ENCODE measurements around the gene TCEA3.

Gene TCEA3

DNA sequence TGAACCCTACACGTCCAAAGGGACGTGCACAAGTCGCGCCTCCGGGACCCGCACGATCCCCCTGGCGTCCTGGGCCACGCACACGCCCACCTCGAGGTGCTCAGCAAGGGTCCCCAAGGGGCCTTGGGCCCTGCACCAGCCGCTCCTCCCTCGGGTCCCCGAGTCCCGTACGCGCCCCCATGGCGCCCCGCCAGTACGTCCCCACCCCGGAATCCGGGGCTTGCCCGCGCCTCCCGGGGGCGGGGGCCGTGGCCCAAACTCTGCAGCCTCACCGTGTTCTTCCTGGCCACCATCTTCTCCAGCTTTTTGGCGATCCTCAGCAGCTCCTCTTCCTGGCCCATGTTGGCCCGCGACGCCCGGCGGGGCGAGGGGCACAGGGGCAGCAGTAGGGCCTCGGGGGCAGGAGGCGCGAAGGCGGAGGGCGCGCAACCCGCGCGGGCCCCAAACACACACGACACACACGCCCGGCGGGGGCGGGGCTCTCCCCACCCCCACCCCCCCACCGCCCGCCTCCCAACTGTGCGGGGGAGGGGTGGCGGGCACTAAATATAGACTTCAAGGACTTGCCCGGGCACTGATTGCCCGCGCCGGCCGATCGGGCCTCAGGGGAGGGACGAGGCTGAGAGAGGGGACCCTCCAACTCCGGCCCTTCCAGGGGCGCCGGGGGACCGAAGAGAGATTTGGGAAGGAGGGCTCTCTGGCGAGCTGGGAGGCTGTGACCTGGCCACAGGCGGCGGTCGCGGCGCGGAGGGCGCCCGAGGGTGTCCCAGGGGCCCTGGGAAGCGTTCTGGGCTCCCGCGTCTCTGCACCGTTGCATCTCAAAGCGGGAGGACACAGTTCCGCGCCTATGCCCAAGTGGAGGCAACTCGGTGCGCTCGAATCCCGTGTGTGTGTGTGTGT, at the start of gene TCEA3:
TSS of gene TCEA3 (minus strand) at position 456 of the 900 bp plus-strand sequence. CDS start at position 341, 115 bp downstream.
- H3K27ac Mint-ChIP-seq (ENCODE audit: low read depth) = no peak within 1 kb of the TSS
- H3K9me3 Mint-ChIP-seq = no peaks in the 10 kb centered on the region
- H3K4me1 Mint-ChIP-seq = peaks cover 27% of the 10 kb centered on the region
- H3K36me3 Mint-ChIP-seq (ENCODE audit: insufficient read depth) = peaks cover 6% of the 10 kb centered on the region
- peaks cover 28% of the 10 kb centered on the region for H3K27me3 Mint-ChIP-seq
- DNase-seq (ENCODE audit: low spot score in 2 of 2) = no peak
- H3K4me3 Mint-ChIP-seq = peak within 1 kb of the TSS; percentile 77
- no peak for ATAC-seq (replicated peaks; ENCODE audit: extremely low read depth, poor library complexity, severe bottlenecking)

DNA sequence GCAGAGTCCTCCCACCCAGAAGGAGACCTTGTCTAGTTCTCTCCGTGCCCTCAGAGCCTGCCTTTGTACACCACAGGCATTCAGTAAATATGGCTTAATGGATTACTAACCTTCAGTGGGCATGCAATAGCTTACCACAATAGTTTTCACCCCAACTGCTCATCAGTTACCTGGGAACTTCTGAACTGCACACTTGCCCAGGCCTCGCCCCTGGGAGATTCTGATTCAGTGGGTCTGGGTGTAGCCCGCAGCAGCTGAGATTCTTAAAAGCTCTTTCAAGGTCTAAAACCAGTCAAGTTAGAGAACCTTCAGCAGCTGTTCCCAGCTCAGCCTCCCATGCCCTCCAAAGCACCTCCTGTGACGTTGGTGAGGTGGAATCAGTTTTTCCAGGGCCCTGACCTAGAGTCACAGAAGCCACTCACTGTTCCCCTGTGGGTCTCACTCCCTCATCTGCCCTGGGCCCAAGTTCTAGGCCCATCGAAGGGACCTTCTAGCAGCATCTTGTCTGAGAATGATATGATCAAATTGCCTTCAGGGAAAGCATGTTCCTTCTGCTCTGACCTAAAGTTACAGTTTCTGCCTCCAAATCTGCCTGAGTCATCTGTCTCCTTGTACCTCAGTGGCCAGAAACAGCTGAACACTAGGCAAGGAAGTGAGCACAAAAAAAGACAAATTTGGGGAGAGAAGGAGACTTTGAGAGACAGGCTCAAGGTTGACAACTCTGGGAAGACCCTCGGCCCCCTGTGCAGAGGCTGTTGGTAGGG, 48.7 kb upstream of the TCEA3 start:
- Mint-ChIP-seq H3K4me3 (no peak overlapping the region), H3K4me1 (no peaks in the 10 kb centered on the region), H3K27ac (ENCODE audit: low read depth) (no peak overlapping the region), H3K9me3 (no peaks in the 10 kb centered on the region), H3K27me3 (peaks cover 22% of the 10 kb centered on the region), H3K36me3 (ENCODE audit: insufficient read depth) (peaks cover 1% of the 10 kb centered on the region)
- no peak for ATAC-seq (replicated peaks; ENCODE audit: extremely low read depth, poor library complexity, severe bottlenecking)
- no peak for DNase-seq (ENCODE audit: low spot score in 2 of 2)

DNA sequence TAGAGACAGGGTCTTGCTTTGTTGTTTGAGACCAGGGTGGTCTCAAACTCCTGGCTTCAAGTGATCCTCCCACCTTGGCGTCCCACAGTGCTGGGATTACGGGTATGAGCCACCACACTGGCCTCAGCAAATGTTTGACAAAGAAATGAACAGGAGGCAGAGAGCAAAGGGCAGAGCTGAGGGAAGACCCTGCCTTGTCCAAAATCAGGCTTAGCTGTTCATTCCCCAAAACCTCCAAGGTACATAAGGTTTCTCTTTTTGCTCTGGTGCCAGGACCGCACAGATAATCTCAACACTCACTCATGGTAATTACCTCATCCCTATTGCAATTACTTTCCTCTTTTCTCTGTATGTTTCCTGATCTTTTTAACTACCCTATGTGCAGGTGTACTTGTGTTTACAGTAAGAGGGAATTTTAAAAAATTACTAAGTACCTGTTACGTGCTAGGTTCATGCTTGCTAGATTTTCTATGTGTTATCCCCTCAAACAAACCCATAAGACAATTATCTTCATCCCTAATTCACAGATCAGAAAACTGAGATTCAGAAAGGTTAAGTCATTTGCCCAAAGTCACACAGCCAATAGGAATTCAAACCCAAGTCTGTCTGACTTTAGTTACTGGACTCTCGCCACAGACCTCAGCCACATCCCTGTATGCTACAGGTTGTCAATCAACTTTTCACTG, 47.9 kb upstream of the TCEA3 start:
- Mint-ChIP-seq H3K36me3 (ENCODE audit: insufficient read depth) (peaks cover 1% of the 10 kb centered on the region), H3K27ac (ENCODE audit: low read depth) (no peak overlapping the region), H3K27me3 (peaks cover 17% of the 10 kb centered on the region), H3K4me3 (no peak overlapping the region), H3K4me1 (no peaks in the 10 kb centered on the region), H3K9me3 (no peaks in the 10 kb centered on the region)
- ATAC-seq (replicated peaks; ENCODE audit: extremely low read depth, poor library complexity, severe bottlenecking) = no peak
- no peak for DNase-seq (ENCODE audit: low spot score in 2 of 2)

DNA sequence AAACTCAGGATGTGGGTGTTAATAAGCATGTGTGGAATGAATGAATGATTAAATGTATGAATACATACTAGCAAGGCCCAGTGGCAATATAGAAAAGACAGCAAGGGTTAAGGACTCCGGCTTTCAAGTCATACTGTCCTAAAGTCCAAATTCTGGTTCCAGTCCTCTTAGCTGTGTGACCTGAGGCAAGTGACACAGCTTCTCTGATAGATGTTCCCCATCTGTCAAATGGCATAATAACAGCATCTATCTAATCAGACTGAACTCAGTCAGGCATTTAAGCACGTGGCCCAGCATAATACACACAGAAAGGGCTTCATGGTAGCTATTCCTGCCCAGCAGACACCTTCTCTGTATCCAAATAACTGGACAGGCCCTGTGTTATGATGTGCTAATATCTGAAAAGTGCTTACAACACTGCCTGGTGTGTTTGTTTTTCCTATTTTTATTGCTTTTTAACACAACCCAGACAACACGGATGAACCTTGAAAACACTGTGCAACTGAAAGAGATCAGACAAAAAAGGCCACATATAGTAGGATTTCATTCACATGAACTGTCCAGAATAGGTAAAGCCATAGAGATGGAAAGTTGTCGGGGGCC, 47.0 kb upstream of the TCEA3 start:
- no peak for ATAC-seq (replicated peaks; ENCODE audit: extremely low read depth, poor library complexity, severe bottlenecking)

DNA sequence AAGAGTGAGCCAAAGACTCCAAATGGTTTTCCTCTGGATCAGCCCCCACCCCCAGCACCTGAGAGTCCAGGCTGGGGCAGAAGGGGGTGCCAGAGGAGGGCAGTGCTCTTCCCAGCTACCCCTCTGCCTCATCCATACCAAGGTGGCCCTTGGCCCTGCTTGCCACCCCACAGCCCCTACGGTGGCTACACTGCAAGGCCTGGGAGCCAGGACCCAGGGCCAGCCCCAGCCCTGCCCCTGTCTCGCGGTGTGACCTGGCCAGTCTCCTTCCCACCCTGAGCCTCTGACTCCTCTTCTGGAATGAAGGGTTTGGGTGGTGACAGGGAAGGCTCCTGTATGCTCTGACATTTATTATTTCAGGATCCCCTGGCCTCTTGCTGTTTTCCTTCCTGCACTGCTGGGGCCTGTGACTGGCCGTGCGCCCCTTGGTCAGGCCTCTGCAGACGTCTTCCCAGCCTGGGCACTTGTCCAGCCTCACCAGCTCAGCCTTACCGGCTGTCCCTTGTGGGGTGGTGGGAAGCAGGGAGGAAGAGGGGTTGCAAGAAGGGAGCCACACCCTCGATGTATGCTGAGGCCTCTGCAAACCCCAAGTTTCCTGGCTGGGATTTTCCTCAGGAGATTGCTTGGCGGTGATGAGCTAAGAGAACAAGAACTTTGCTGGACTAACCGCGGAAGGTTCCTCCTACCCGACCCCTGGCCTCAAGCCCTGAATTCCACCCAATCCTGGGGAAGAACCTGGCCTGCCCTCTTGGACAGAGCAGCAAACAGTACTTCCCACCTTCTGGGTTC, 45.9 kb upstream of the TCEA3 start:
- H3K4me1 Mint-ChIP-seq = no peaks in the 10 kb centered on the region
- DNase-seq (ENCODE audit: low spot score in 2 of 2) (no peak), ATAC-seq (replicated peaks; ENCODE audit: extremely low read depth, poor library complexity, severe bottlenecking) (no peak)
- peaks cover 1% of the 10 kb centered on the region for H3K36me3 Mint-ChIP-seq (ENCODE audit: insufficient read depth)
- H3K9me3 Mint-ChIP-seq = no peaks in the 10 kb centered on the region
- H3K27ac Mint-ChIP-seq (ENCODE audit: low read depth) = no peak overlapping the region
- H3K4me3 Mint-ChIP-seq = no peak overlapping the region
- no peaks in the 10 kb centered on the region for H3K27me3 Mint-ChIP-seq

More for the DNA sequence above, 47.0 kb upstream of the TCEA3 start:
- Mint-ChIP-seq H3K36me3 (ENCODE audit: insufficient read depth) (peaks cover 1% of the 10 kb centered on the region), H3K27ac (ENCODE audit: low read depth) (no peak overlapping the region), H3K27me3 (peaks cover 8% of the 10 kb centered on the region), H3K4me1 (no peaks in the 10 kb centered on the region), H3K9me3 (no peaks in the 10 kb centered on the region), H3K4me3 (no peak overlapping the region)
- DNase-seq (ENCODE audit: low spot score in 2 of 2) = no peak

DNA sequence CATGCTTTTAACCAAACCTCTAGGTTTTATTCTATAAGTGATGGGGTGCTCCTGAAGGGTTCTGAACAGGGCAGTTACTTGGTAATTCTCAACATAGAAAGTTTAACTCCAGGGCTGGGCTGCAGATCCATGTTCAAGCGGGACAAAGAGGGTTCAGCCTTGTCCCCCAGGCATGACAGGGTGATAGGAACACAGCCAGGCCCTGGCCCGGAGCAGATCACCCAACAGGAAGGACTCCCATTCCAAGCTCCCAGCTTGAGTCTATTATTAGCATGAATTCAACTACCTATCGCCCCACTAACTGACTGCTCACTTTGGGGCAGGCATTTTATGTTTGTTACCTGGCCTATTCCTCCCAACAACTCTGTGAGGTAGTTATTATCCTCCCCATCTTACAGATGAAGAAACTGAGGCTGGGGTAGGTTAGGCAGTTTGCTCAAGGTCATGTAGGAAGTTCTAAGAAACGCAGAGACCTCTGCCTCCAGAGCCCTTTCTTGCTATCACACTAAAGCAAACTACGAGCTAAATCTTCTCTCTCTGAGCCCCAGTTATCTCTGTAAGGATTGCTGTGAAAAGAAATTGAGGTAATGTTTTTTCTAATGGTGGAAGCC, 44.9 kb upstream of the TCEA3 start:
- DNase-seq (ENCODE audit: low spot score in 2 of 2) (no peak), ATAC-seq (replicated peaks; ENCODE audit: extremely low read depth, poor library complexity, severe bottlenecking) (no peak)
- no peaks in the 10 kb centered on the region for H3K4me1 Mint-ChIP-seq

DNA sequence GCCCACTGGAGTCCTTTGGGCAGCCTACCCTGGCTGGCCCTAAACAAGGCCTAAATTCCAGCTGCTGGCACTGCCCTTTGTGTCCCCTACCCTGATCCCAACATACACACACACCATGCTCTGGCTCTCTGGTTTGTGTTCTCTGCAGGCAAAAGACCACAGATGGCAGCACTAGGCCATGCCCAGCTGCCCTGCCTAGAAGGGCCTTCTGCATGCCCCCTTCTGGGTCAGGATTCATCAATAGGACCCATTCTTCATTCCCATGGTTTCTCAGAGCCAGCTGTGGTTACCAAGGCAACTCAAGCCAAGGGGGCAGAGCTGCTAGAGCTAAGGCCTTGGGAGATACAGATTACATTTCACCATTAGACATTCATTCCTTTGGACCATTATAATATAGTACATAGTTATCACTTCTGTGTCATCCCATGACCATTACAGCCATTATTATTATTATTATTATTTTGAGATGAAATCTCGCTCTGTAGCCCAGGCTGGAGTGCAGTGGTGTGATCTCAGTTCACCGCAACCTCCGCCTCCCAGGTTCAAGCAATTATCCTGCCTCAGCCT, 42.0 kb upstream of the TCEA3 start:
- Mint-ChIP-seq H3K4me1 (no peaks in the 10 kb centered on the region), H3K9me3 (no peaks in the 10 kb centered on the region), H3K36me3 (ENCODE audit: insufficient read depth) (peaks cover 1% of the 10 kb centered on the region), H3K4me3 (no peak overlapping the region), H3K27ac (ENCODE audit: low read depth) (no peak overlapping the region), H3K27me3 (peaks cover 13% of the 10 kb centered on the region)
- ATAC-seq (replicated peaks; ENCODE audit: extremely low read depth, poor library complexity, severe bottlenecking) = no peak
- DNase-seq (ENCODE audit: low spot score in 2 of 2) = no peak

More for the DNA sequence above, 44.9 kb upstream of the TCEA3 start:
- H3K27ac Mint-ChIP-seq (ENCODE audit: low read depth) = no peak overlapping the region
- H3K36me3 Mint-ChIP-seq (ENCODE audit: insufficient read depth) = peaks cover 1% of the 10 kb centered on the region
- no peak overlapping the region for H3K4me3 Mint-ChIP-seq
- H3K9me3 Mint-ChIP-seq = no peaks in the 10 kb centered on the region
- no peaks in the 10 kb centered on the region for H3K27me3 Mint-ChIP-seq

DNA sequence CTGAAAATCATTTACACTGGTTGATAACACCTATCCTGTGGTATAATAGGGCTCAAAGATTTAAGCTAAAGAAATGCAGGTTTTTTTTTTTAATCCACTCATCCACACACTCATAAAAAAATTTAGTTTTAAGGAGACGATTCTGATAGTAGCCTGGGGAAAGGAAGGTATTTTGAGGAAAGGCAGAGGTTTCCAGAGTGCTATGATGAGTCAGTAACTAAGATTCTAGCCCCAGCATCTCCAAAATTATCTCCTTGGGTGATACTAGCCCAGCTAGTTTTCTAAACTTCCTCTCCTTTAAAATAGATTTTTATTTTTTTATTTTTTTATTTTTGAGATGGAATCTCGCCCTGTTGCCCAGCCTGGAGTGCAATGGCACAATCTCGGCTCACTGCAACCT, 38.7 kb upstream of the TCEA3 start:
- ATAC-seq (replicated peaks; ENCODE audit: extremely low read depth, poor library complexity, severe bottlenecking) (no peak), DNase-seq (ENCODE audit: low spot score in 2 of 2) (no peak)
- H3K4me1 Mint-ChIP-seq = no peaks in the 10 kb centered on the region
- no peaks in the 10 kb centered on the region for H3K9me3 Mint-ChIP-seq
- H3K27me3 Mint-ChIP-seq = peaks cover 40% of the 10 kb centered on the region
- no peak overlapping the region for H3K27ac Mint-ChIP-seq (ENCODE audit: low read depth)
- H3K4me3 Mint-ChIP-seq = no peak overlapping the region
- H3K36me3 Mint-ChIP-seq (ENCODE audit: insufficient read depth) = no peaks in the 10 kb centered on the region

DNA sequence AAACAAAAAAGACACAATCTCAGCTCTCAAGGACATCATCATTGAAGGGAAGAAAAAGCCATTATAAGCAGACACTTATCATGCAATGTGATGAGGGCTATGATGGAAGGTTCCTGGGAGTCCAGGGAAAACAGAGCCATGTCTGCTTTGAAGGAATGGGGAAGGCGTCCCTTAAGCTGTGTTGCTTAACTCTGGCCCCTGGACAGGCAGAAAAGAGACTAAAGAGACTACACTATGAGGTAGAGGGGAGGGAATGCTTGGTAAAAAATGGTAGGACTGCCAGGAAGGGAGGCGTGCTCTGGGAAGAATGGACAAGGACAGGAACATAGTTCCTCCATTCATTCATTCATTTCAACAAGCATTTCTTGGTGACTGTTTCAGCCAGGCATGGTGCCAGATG, 38.2 kb upstream of the TCEA3 start:
- H3K27me3 Mint-ChIP-seq = peaks cover 46% of the 10 kb centered on the region
- H3K9me3 Mint-ChIP-seq = no peaks in the 10 kb centered on the region
- no peaks in the 10 kb centered on the region for H3K36me3 Mint-ChIP-seq (ENCODE audit: insufficient read depth)
- H3K27ac Mint-ChIP-seq (ENCODE audit: low read depth) = no peak overlapping the region
- H3K4me1 Mint-ChIP-seq = no peaks in the 10 kb centered on the region
- DNase-seq (ENCODE audit: low spot score in 2 of 2) = no peak
- ATAC-seq (replicated peaks; ENCODE audit: extremely low read depth, poor library complexity, severe bottlenecking) = no peak
- no peak overlapping the region for H3K4me3 Mint-ChIP-seq

DNA sequence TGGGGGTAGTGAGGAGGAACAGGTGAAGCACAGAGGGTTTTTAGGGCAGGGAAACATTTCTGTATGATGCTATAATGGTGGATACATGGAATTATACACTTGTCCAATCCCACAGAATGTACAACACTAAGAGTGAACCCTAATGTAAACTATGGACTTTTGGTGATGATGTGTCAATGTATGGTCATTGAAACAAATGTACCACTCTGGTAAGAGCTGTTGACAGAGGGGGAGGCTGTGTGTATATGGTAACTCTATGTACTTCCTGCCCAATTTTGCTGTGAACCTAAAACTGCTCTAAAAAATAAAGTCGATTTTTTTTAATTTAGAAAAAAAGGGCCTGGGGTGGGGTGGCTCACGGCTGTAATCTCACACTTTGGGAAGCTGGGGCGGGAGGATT, 36.5 kb upstream of the TCEA3 start:
- Mint-ChIP-seq H3K4me1 (no peaks in the 10 kb centered on the region), H3K9me3 (no peaks in the 10 kb centered on the region), H3K36me3 (ENCODE audit: insufficient read depth) (no peaks in the 10 kb centered on the region), H3K27me3 (peaks cover 62% of the 10 kb centered on the region), H3K27ac (ENCODE audit: low read depth) (no peak overlapping the region), H3K4me3 (no peak overlapping the region)
- DNase-seq (ENCODE audit: low spot score in 2 of 2) (no peak), ATAC-seq (replicated peaks; ENCODE audit: extremely low read depth, poor library complexity, severe bottlenecking) (no peak)

DNA sequence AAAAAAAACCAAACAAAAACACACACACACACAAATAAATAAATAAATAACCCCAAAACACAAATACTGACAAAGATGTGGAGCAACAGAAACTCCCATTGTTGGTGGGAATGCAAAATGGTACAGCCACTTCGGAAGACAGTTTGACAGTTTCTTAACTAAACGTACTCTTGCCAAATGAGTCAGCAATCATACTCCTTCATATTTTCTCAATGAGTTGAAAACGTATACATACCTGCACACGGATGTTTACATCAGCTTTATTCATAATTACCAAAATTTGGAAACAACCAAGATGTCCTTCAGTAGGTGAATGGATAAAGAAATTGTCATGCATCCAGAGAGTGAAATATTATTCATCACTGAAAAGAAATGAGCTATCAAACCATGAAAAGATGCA, 36.0 kb upstream of the TCEA3 start:
- H3K36me3 Mint-ChIP-seq (ENCODE audit: insufficient read depth) = no peaks in the 10 kb centered on the region
- ATAC-seq (replicated peaks; ENCODE audit: extremely low read depth, poor library complexity, severe bottlenecking) (no peak), DNase-seq (ENCODE audit: low spot score in 2 of 2) (no peak)
- no peak overlapping the region for H3K27ac Mint-ChIP-seq (ENCODE audit: low read depth)
- H3K27me3 Mint-ChIP-seq = peaks cover 67% of the 10 kb centered on the region
- no peak overlapping the region for H3K4me3 Mint-ChIP-seq
- H3K9me3 Mint-ChIP-seq = no peaks in the 10 kb centered on the region
- H3K4me1 Mint-ChIP-seq = peaks cover 3% of the 10 kb centered on the region
